ENCODE measurements around the gene SPAM1. TPM values are rescaled to one million over a fixed set of nuclear protein-coding genes. Genes with fewer than 3 reads are reported as not detected.

SPAM1 gene
- total RNA-seq, result not detected

DNA sequence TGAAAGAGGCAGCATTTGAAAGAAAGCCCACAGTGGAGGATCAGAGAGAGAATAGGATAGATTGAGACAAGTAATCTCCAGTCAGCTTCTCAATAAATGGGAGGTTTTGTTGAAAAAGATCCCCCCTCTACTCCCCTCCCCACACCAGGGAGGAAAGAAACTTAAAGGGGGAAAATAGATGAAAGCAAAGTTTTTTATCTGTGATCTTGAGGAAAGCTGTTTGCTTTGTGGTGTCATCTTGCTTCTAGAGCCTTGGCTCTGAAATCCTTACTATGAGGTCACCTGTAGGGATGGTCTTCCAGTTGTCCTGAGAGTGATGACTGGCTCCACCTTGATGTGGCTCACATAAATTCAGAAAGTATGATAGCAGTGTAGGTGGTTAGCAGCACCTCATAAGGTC lies at the start of gene SPAM1:
TSS of gene SPAM1 (plus strand) at position 301 of the 400 bp plus-strand sequence. CDS start 28,330 bp downstream, outside the sequence.
- no peak for DNase-seq
- Histone ChIP-seq H3K27ac (no peak within 1 kb of the TSS), H3K9me3 (no peaks in the 10 kb centered on the region), H3K4me3 (no peak within 1 kb of the TSS), H3K36me3 (no peaks in the 10 kb centered on the region), H3K27me3 (no peaks in the 10 kb centered on the region), H3K4me1 (no peaks in the 10 kb centered on the region)
- TF ChIP-seq, protein P1, sequence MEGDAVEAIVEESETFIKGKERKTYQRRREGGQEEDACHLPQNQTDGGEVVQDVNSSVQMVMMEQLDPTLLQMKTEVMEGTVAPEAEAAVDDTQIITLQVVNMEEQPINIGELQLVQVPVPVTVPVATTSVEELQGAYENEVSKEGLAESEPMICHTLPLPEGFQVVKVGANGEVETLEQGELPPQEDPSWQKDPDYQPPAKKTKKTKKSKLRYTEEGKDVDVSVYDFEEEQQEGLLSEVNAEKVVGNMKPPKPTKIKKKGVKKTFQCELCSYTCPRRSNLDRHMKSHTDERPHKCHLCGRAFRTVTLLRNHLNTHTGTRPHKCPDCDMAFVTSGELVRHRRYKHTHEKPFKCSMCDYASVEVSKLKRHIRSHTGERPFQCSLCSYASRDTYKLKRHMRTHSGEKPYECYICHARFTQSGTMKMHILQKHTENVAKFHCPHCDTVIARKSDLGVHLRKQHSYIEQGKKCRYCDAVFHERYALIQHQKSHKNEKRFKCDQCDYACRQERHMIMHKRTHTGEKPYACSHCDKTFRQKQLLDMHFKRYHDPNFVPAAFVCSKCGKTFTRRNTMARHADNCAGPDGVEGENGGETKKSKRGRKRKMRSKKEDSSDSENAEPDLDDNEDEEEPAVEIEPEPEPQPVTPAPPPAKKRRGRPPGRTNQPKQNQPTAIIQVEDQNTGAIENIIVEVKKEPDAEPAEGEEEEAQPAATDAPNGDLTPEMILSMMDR (IDR thresholded peaks at IDR 0.05), result no peak
- no peak for TF ChIP-seq POLR2A (IDR thresholded peaks at IDR 0.05)
- intact Hi-C loops (cut with DNase I; ENCODE audit: low total_unique reads), result no loop called here

DNA sequence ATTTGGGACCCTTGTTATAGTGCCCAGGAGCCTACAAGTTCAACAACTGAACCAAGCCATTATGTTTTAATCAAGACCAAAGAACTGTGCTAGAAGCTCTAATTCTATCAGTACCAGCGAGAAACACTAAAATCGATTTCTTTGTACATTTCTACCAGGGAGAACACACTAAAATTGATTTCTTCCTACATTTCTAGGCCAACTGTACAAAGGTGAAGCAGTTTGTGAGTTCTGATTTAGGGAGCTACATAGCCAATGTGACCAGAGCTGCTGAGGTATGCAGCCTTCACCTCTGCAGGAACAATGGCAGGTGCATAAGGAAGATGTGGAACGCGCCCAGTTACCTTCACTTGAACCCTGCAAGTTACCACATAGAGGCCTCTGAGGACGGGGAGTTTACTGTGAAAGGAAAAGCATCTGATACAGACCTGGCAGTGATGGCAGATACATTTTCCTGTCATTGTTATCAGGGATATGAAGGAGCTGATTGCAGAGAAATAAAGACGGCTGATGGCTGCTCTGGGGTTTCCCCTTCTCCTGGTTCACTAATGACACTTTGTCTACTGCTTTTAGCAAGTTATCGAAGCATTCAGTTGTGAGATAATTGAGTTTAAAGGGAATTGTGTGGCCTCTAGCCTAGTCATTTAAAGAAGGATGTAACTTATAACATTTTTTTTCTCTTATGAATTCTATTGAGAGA lies 48.3 kb upstream of the SPAM1 start:
- no peak for TF ChIP-seq POLR2A (IDR thresholded peaks at IDR 0.05)
- Histone ChIP-seq H3K27ac (no peak overlapping the region), H3K36me3 (no peaks in the 10 kb centered on the region), H3K4me1 (no peaks in the 10 kb centered on the region), H3K27me3 (no peaks in the 10 kb centered on the region), H3K9me3 (no peaks in the 10 kb centered on the region), H3K4me3 (no peak overlapping the region)
- intact Hi-C loops (cut with DNase I; ENCODE audit: low total_unique reads), result no loop called here
- DNase-seq, result no peak

DNA sequence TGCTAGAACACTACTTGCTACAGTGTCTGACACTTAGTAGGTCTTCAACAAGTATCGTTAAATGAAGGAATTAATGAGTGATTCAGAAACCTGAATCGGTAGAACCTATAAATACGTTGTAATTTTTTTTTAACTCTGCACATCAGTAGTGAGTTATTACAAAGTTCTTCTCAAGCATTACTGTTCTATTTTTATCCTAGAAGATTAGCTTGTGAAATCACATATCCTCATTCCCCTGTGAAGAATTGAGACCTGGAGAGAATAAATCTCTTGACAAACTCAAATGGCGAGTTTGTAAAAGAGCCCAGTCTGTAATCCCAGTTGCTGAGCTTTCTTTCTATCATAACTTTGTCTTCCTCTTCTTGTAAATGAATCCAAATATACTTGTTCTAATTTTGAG lies 45.4 kb upstream of the SPAM1 start:
- Histone ChIP-seq H3K9me3 (no peaks in the 10 kb centered on the region), H3K27me3 (no peaks in the 10 kb centered on the region), H3K4me3 (no peak overlapping the region), H3K36me3 (no peaks in the 10 kb centered on the region), H3K27ac (no peak overlapping the region), H3K4me1 (no peaks in the 10 kb centered on the region)
- no peak for DNase-seq
- intact Hi-C loops (cut with DNase I; ENCODE audit: low total_unique reads), result no loop called here
- TF ChIP-seq, protein P1 (IDR thresholded peaks at IDR 0.05), result no peak
- no peak for TF ChIP-seq POLR2A (IDR thresholded peaks at IDR 0.05)

- no peak for DNase-seq
- no peaks in the 10 kb centered on the region for H3K9me3 ChIP-seq
- intact Hi-C loops (cut with DNase I; ENCODE audit: low total_unique reads), result no loop called here
- TF ChIP-seq, protein P1 (IDR thresholded peaks at IDR 0.05), result no peak
- TF ChIP-seq POLR2A (IDR thresholded peaks at IDR 0.05), result no peak
- H3K4me1 ChIP-seq, result no peaks in the 10 kb centered on the region
- H3K27me3 ChIP-seq, result no peaks in the 10 kb centered on the region
- H3K27ac ChIP-seq, result no peak overlapping the region
- no peak overlapping the region for H3K4me3 ChIP-seq
- H3K36me3 ChIP-seq, result no peaks in the 10 kb centered on the region
Measured at GRCh38 chr7:123881300-123881699, 43.7 kb upstream of the SPAM1 start.

DNA sequence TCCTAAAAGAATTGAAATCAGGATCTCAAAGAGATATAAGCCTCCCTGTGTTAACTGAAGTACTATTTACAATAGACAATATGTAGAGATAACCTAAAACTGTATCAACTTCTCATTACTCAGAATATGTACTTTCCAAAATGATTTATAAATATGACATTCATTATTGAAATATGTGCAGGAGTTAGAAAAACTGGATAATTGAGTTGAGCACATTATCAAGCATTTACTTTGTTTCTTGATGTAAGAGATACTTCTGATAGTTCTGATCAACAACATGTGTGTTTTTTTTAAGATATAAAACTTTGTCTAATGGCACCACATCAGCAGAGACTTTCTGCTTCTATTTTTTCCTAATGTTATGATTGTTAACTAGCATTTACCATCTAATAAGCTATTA lies 41.9 kb upstream of the SPAM1 start:
- Histone ChIP-seq H3K36me3 (no peaks in the 10 kb centered on the region), H3K4me1 (no peaks in the 10 kb centered on the region), H3K9me3 (no peaks in the 10 kb centered on the region), H3K4me3 (no peak overlapping the region), H3K27me3 (no peaks in the 10 kb centered on the region), H3K27ac (no peak overlapping the region)
- no peak for TF ChIP-seq POLR2A (IDR thresholded peaks at IDR 0.05)
- TF ChIP-seq, protein P1 (IDR thresholded peaks at IDR 0.05), result no peak
- intact Hi-C loops (cut with DNase I; ENCODE audit: low total_unique reads), result no loop called here
- DNase-seq, result no peak

Measured in uterus (tissue), 4 donors.